Hematopoietic multipotent progenitor cell treated with erythropoietin and hydrocortisone succinate and interleukin-3 and kit ligand, for 15 days (in vitro differentiated cells): ENCODE measurements around the gene ADAMTS13.

Experiments used
- DNase-seq: peaks from one replicate; pipeline ENCODE4 v3.0.0-alpha.2; 2015; ENCODE audit warnings: low spot score

The ADAMTS13 gene

DNA sequence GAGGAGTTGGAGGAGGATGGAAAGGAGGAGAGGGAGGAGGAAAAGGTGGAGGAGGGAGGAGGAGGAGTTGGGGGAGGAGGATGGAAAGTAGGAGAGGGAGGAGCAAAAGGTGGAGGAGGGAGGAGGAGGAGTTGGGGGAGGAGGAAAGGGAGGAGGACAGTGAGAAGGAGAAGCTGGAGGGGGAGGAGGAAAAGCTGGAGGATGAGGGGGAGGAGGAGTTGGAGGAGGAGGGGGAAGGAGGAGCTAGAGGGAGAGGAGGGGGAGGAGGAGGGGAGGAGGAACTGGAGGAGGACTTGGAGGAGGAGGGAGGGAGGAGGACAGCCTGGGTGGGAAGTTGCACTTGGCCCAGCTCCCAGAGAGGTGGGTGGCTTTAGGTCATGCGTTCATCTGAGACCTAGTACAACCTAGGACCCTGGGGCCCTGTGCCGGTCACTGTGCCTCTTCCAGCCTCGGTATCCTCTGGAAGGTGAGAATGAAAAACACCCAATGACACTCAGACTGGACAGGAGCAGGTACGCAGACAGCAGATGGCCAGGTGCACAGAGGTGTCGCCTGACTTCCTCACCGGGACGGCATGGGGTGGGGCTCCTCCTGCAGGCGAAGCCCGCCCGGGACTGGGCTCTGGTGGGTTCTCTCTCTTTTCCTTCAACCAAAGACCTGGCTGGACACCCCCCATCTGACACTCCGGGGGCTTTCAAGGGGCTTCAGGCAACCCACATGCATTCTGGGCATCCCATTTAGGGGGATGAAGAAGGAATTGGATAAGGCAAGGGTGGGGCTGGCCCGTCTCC is 68.9 kb downstream of the ADAMTS13 start:
- no peak for DNase-seq

- no peak for DNase-seq
Observed at GRCh38 chr9:133491656-133491925, 69.4 kb downstream of the ADAMTS13 start.

DNA sequence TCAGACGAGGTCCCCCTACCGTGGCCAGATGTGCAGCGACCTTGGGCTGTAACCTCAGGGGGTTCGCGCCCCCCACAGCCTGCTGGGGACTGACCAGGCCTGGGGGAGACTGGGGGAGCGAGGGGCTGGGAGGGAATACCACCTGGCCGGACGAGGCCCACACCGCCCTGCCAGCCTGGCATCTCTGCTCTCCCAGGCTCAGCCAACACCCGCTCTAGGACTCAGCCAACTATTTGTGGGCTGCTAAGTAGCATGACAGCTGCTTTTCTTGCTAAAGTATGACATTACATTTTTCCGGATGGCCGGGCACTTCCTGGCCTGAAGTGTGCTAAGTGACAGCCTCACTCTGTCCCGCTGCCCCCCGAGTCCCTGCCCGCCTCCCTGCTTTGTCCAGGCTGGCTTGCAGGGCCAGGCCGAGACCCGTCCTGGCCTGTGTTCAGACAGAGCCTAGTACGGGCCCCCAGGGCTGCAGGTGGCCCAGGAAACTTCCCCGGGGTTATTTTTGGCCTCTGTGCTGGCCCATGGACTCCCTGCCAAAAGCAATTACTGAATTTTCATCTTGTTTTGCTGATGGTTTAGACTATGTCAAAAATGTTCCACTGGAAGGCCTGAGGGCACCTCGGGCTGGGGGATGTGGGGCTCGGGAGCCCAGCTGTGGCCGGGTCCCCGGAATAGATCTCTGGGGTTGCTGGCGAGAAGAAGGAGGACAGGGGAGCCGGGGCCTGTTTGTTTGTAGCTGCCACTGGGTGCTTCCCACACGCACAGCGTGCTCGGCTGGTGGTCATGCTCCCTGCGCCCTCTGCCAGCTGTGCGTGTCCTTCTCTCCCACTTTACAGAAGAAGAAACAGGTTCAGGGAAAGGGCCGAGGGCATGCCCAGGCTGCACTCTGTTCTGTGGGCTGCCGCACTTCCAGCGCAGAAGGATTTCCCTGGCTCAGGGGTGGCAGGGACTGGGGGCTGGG is 70.2 kb downstream of the ADAMTS13 start:
- no peak for DNase-seq

DNA sequence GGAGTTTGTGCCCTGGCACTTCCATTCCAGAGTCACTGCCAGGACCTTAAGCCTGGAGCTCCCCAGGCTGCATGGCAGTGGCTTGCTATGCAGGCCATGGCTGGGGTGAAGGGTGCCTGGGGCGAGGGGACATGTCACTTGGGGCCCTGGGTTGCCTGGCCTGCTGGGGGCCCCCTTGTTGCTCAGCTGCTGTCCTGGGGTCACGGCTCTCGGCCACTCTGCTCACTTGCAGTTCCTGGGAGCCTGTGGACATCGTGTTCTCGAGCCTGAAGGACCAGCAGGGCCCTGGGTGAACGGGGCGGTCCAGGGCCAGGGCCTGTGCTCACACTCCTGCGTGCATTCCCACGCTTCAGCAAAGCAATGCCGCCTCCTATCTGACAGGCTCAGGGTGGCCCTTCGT is 71.3 kb downstream of the ADAMTS13 start:
- no peak for DNase-seq

DNA sequence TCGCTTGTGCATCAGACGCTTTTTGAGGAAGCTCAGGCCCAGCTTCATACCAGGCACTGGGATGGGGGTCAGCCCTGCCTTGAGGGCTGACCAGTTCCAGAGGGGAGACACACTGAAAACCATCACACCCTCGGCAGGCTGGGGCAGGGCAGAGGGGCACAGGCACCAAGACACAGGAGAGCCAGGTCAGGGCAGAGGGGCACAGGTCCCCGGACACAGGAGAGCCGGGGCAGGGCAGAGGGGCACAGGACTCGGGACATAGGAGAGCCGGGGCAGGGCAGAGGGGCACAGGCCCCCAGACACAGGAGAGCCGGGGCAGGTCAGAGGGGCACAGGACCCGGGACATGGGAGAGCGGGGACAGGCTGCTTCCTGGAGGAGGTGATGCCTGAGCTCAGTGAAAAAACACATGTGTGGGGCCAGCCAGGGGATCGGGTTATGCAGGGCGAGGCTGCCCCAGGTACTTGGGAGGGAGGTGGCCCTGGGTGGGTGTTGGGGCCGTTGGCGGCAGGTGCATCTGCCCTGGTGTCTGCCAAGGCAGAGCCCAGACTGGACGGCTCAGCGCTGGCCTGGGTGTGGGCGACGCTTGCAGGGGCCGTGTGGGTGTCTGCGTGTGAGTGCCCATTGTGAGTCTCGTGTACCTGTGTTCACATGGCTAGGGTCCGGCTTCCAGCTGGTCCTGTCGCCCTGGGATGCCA is 71.8 kb downstream of the ADAMTS13 start:
- DNase-seq = no peak

DNA sequence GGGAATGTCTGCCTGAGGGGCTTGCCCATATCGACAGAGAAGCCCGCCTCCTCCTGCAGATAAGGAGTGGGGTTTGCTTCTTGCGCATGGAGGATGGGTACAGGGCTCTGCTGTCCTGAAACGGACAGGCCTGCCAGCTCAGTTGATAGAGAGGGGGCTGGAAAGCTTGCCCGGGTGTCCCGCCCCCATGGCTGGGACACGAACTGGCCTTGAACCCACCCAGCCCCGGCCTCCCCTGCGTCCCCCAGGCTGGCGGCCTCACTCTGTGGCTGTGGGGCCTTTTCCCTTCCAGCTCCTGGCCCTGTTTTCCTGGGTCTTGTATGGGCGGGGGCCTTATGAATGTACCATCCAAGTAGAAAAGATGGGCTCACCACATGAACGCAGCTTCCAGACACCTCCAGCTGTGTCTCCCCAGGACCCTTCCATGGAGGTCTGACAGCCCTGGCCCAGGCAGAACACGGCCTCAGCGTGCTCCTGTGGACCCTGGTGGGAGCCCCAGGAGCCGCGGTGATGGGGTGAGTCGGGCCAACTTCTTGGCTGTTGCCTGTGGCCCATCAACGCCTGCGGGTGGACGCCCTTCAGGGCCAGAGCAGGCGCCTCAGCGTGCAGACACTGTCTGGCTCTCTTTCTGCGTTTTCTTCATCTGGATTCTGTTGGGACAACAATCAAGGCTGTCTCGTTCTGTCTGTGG is 72.6 kb downstream of the ADAMTS13 start:
- DNase-seq = no peak

DNA sequence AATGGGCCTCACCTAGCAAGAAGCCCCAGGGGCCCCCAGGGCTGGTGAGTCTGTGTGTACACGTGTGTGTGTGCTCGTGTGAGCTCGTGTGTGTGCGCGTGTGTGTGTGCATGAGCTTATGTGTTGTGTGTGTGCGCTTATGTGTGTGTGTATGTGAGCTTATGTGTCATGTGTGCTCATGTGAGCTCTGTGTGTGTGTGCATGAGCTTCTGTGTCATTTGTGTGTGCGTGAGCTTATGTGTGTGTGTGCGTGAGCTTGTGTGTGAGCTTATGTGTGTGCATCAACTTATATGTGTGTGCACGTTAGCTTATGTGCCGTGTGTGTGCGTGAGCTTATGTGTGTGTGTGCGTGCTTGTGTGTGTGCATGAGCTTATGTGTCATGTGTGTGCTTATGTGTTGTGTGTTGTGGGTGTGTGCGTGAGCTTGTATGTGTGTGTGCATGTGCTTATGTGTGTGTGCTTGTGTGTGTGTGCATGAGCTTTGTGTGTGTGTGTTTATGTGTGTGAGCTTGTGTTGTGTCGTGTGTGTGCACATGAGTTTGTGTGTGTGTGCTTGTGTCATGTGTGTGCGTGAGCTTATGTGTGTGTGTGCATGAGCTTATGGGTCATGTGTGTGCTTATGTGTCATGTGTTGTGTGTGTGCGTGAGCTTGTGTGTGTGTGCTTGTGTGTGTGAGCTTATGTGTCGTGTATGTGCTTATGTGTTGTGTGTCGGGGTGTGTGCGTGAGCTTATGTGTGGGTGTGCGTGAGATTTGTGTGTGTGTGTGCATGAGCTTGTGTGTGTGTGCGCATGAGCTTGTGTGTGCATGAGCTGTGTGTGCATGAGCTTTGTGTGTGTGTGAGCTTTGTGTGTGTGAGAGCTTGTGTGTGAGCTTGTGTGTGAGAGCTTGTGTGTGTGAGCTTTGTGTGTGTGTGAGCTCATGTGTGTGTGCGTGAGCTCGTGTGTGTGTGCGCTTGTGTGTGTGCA is 73.4 kb downstream of the ADAMTS13 start:
- DNase-seq = no peak

- DNase-seq = no peak
Observed at GRCh38 chr9:133496861-133497842, 75.0 kb downstream of the ADAMTS13 start.

GRCh38 chr9:133499132-133499891 is 77.1 kb downstream of the ADAMTS13 start:
- no peak for DNase-seq

DNA sequence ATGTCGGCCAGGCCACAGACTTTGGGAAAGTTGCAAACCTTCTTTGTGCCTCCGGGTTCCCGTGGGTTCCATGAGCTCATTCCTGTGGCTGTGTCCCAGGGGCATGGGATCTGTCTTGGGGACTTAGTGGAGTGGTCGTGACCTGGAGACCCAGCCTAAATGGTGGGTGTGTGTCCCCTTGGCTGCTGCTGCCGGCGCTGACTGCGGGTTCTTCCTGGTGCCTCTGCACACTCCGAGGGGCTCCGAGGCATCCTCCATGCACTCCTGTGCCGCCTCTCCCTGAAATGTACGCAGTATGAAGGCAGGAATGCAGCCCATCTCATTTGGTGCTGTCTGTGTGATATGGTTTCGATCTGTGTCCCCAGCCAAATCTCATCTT is 77.7 kb downstream of the ADAMTS13 start:
- no peak for DNase-seq

GRCh38 chr9:133502112-133502511 is 79.9 kb downstream of the ADAMTS13 start:
- no peak for DNase-seq

DNA sequence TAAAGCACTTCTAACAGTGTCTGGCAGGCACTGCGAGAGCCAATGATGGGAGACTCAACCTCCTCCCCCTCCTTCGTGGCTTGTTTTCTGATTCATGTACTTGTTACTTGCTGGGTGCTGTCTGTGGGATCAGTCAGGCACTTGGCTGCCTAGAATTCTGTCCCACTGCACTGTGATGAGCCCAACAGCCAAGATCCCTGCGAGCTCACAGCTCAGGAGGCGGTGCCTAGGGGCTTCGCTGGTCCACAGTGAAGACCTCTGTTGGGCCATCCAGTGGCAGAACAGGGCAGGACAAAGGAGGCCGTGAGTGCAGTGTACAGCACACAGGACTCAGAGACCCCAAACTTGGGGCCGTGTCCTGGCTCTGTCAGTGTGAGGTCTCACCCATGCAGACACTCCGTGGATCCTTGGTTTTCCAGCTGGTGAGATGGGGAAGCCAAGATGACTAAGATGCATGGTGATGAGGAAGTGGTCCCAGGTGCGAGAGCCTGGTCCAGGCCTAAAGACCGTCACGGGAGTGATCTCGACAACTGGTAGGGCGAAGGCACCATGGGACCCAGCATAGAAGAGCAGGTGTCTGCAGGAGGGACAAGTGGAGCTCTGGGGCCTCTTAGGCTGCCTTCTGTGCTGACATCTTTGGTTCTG is 83.1 kb downstream of the ADAMTS13 start:
- no peak for DNase-seq

- no peak for DNase-seq
Observed at GRCh38 chr9:133505901-133506652, 83.9 kb downstream of the ADAMTS13 start.

- no peak for DNase-seq
Observed at GRCh38 chr9:133506653-133507038, 84.5 kb downstream of the ADAMTS13 start.

DNA sequence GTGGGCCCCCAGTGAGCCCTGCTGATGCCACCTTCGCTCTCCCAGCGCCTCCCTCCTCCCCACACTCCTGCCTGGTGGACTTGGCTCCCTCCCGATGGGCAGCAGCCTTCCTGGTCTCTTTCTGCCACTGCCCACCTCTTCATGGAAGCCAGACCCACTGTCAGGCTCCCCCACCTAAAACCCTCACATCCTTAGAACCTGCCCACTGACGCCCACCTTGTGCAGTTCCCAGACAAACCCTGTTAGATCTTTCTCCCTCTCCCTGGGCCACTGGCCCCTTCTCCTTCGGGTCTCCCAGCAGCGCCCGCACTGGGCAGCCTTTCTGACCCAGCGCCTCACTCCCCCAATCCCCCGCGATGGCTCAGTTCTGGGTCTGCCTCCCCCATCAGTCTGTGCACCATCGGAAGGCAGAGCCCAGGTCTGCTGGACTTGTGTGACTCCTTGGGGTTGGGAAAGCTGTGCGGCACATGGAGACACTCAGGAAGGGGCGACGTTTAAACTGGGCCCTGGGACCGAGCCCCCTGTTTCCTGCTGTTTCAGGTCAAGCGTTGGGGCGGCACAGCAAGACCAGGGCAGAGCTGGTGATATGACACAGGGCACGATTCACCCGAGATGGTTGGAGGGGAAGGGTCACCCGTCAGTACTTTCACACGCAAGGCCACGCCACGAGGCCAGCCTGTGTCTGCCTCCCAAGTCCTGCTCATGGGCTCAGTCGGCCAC is 85.2 kb downstream of the ADAMTS13 start:
- no peak for DNase-seq

DNA sequence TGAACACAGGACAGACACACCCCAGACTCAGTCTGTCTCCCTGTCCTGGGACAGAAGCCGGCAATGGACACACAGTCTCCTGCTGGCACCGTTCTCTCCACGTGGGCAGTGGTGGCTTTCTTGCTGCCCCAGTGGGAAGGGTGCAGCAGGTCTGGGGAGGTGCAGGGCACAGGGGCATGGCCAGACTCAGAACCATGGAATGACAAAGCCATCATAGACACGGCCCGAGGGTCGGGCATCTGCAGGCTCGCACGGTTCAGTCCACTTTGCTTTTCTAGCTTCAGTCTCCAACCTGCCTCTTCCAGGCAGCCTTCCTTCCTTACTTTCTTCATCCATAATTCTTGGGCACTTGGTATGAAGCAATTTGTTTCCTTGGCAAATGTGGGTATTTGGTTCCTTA is 85.9 kb downstream of the ADAMTS13 start:
- no peak for DNase-seq
